SK-N-SH (cell line): ENCODE data around the gene RNF111.

Source experiments
- CTCF ChIP-seq: fragments of 200-600 bp; sonication (generic); IDR thresholded peaks from 2 replicates; pipeline ENCODE4 v1.6.1; 2017; ENCODE audit warnings: antibody characterized with exemption, mild to moderate bottlenecking, moderate library complexity
- ELF1 ChIP-seq: IDR thresholded peaks from 2 replicates; pipeline ENCODE4 v1.4.0; 2012
- EP300 ChIP-seq, 2 experiments: IDR thresholded peaks; 2 replicates each; pipeline versions ENCODE4 v1.4.0 to v1.6.1; 2012; ENCODE audit warnings: borderline replicate concordance in 1 of 2, low read depth in 1 of 2, low read length in 1 of 2
- FOXJ3 ChIP-seq: sonication (generic); formaldehyde crosslinking; IDR thresholded peaks from 2 replicates; pipeline ENCODE4 v1.5.1; 2020; ENCODE audit warnings: mild to moderate bottlenecking, missing genetic modification reagents
- FOXM1 ChIP-seq: IDR thresholded peaks from 2 replicates; pipeline ENCODE4 v1.4.0; 2012; ENCODE audit warnings: low read depth, mild to moderate bottlenecking
- MXI1 ChIP-seq: IDR thresholded peaks from 2 replicates; pipeline ENCODE4 v1.6.1; 2012; ENCODE audit warnings: mild to moderate bottlenecking, low read depth, low read length, improper control_type of control experiment
- RFX5 ChIP-seq: IDR thresholded peaks from 2 replicates; pipeline ENCODE4 v1.6.1; 2012; ENCODE audit warnings: mild to moderate bottlenecking, improper control_type of control experiment, low read length
- SIN3A ChIP-seq: IDR thresholded peaks from 2 replicates; pipeline ENCODE4 v1.6.1; 2012; ENCODE audit warnings: low read depth, mild to moderate bottlenecking, low read length, moderate library complexity, borderline replicate concordance
- SMC3 ChIP-seq: IDR thresholded peaks from 2 replicates; pipeline ENCODE4 v1.6.1; 2012; ENCODE audit warnings: low read depth, low read length, improper control_type of control experiment
- TAF1 ChIP-seq: IDR thresholded peaks from 2 replicates; pipeline ENCODE4 v1.6.1; 2012; ENCODE audit warnings: low read depth, mild to moderate bottlenecking, low read length, moderate library complexity, borderline replicate concordance
- USF1 ChIP-seq: IDR thresholded peaks from 2 replicates; pipeline ENCODE4 v1.4.0; 2012; ENCODE audit warnings: low read depth, borderline replicate concordance
- TF ChIP-seq, protein P1 (sequence below): IDR thresholded peaks from 2 replicates; pipeline ENCODE4 v1.4.0; 2012; ENCODE audit warnings: low read depth

GRCh38 chr15:59042041-59042440 is 54.6 kb downstream of the RNF111 start:
- no peak for TF ChIP-seq TAF1
- TF ChIP-seq CTCF = no peak
- TF ChIP-seq, protein P1, sequence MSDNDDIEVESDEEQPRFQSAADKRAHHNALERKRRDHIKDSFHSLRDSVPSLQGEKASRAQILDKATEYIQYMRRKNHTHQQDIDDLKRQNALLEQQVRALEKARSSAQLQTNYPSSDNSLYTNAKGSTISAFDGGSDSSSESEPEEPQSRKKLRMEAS = no peak
- no peak for TF ChIP-seq ELF1
- no peak for TF ChIP-seq RFX5
- TF ChIP-seq SMC3 = no peak
- TF ChIP-seq FOXM1 = no peak
- TF ChIP-seq EP300 (IDR thresholded peaks at IDR 0.05; ENCODE audit: borderline replicate concordance in 1 of 2, low read depth in 1 of 2, low read length in 1 of 2) = no peak
- no peak for TF ChIP-seq SIN3A
- TF ChIP-seq USF1 = no peak
- TF ChIP-seq FOXJ3 (CRISPR knock-in tag) = no peak
- no peak for TF ChIP-seq MXI1
